Measurements from ENCODE around the gene RAET1L.
"Not testable (repeated sequence)": the region's sequence is repeated elsewhere in the genome, so short reads cannot be mapped to it uniquely, and the experiment has no call there.

The RAET1L gene

GRCh38 chr6:150029749-150030148 lies 4.4 kb upstream of the RAET1L start:
- H3K4me1 Mint-ChIP-seq = peaks cover 10% of the 10 kb centered on the region
- H3K27me3 Mint-ChIP-seq = peaks cover 21% of the 10 kb centered on the region
- H3K4me3 Mint-ChIP-seq = no peak overlapping the region
- H3K36me3 Mint-ChIP-seq = no peaks in the 10 kb centered on the region
- H3K27ac Mint-ChIP-seq = no peak overlapping the region
- H3K9me3 Mint-ChIP-seq = no peaks in the 10 kb centered on the region

- no peak overlapping the region for H3K27ac Mint-ChIP-seq
- peaks cover 10% of the 10 kb centered on the region for H3K4me1 Mint-ChIP-seq
- H3K27me3 Mint-ChIP-seq = peaks cover 20% of the 10 kb centered on the region
- H3K36me3 Mint-ChIP-seq = no peaks in the 10 kb centered on the region
- no peaks in the 10 kb centered on the region for H3K9me3 Mint-ChIP-seq
- no peak overlapping the region for H3K4me3 Mint-ChIP-seq
Observed at GRCh38 chr6:150029276-150029675, 3.9 kb upstream of the RAET1L start.

GRCh38 chr6:150028799-150029198 lies 3.5 kb upstream of the RAET1L start:
- H3K9me3 Mint-ChIP-seq = no peaks in the 10 kb centered on the region
- H3K36me3 Mint-ChIP-seq = no peaks in the 10 kb centered on the region
- H3K27me3 Mint-ChIP-seq = peaks cover 21% of the 10 kb centered on the region

GRCh38 chr6:150027806-150028565 lies 2.7 kb upstream of the RAET1L start:
- Mint-ChIP-seq H3K9me3 (no peaks in the 10 kb centered on the region), H3K4me1 (peaks cover 10% of the 10 kb centered on the region), H3K27me3 (peaks cover 21% of the 10 kb centered on the region)

More at GRCh38 chr6:150028799-150029198, 3.5 kb upstream of the RAET1L start:
- Mint-ChIP-seq H3K4me1 (peaks cover 10% of the 10 kb centered on the region), H3K4me3 (no peak overlapping the region), H3K27ac (no peak overlapping the region)

GRCh38 chr6:150026976-150027805 lies 1.9 kb upstream of the RAET1L start:
- Mint-ChIP-seq H3K27ac (no peak overlapping the region), H3K9me3 (no peaks in the 10 kb centered on the region), H3K4me3 (no peak overlapping the region), H3K27me3 (peaks cover 21% of the 10 kb centered on the region), H3K4me1 (peaks cover 10% of the 10 kb centered on the region), H3K36me3 (no peaks in the 10 kb centered on the region)

More at GRCh38 chr6:150027806-150028565, 2.7 kb upstream of the RAET1L start:
- Mint-ChIP-seq H3K36me3 (no peaks in the 10 kb centered on the region), H3K27ac (no peak overlapping the region), H3K4me3 (no peak overlapping the region)

- Mint-ChIP-seq H3K9me3 (no peaks in the 10 kb centered on the region), H3K36me3 (no peaks in the 10 kb centered on the region), H3K4me3 (no peak overlapping the region), H3K27me3 (peaks cover 27% of the 10 kb centered on the region), H3K4me1 (peaks cover 10% of the 10 kb centered on the region), H3K27ac (no peak overlapping the region)
Observed at GRCh38 chr6:150024646-150025155, 631 bp downstream of the RAET1L start.

GRCh38 chr6:150024021-150024420 lies 1.3 kb downstream of the RAET1L start:
- peaks cover 10% of the 10 kb centered on the region for H3K4me1 Mint-ChIP-seq
- not testable (repeated sequence) for H3K9me3 Mint-ChIP-seq, H3K36me3 Mint-ChIP-seq, H3K27ac Mint-ChIP-seq, H3K4me3 Mint-ChIP-seq
- H3K27me3 Mint-ChIP-seq = peaks cover 32% of the 10 kb centered on the region

- not testable (repeated sequence) for H3K27ac Mint-ChIP-seq
Observed at GRCh38 chr6:150021870-150022269, 3.5 kb downstream of the RAET1L start.

GRCh38 chr6:150018846-150019580 lies 6.3 kb downstream of the RAET1L start:
- no peak overlapping the region for H3K27ac Mint-ChIP-seq
- H3K4me1 Mint-ChIP-seq = peaks cover 10% of the 10 kb centered on the region
- H3K4me3 Mint-ChIP-seq = no peak overlapping the region
- H3K36me3 Mint-ChIP-seq = no peaks in the 10 kb centered on the region
- no peaks in the 10 kb centered on the region for H3K9me3 Mint-ChIP-seq
- peaks cover 40% of the 10 kb centered on the region for H3K27me3 Mint-ChIP-seq

More at GRCh38 chr6:150021870-150022269, 3.5 kb downstream of the RAET1L start:
- H3K4me3 Mint-ChIP-seq, H3K36me3 Mint-ChIP-seq, H3K9me3 Mint-ChIP-seq: not testable (repeated sequence)
- peaks cover 11% of the 10 kb centered on the region for H3K4me1 Mint-ChIP-seq
- H3K27me3 Mint-ChIP-seq = peaks cover 38% of the 10 kb centered on the region

- not testable (repeated sequence) for H3K36me3 Mint-ChIP-seq, H3K27ac Mint-ChIP-seq, H3K4me3 Mint-ChIP-seq, H3K9me3 Mint-ChIP-seq
- H3K4me1 Mint-ChIP-seq = peaks cover 13% of the 10 kb centered on the region
- peaks cover 54% of the 10 kb centered on the region for H3K27me3 Mint-ChIP-seq
Observed at GRCh38 chr6:150017186-150017521, 8.2 kb downstream of the RAET1L start.

GRCh38 chr6:150016324-150017185 lies 8.8 kb downstream of the RAET1L start:
- no peaks in the 10 kb centered on the region for H3K36me3 Mint-ChIP-seq
- H3K27ac Mint-ChIP-seq = no peak overlapping the region
- peaks cover 13% of the 10 kb centered on the region for H3K4me1 Mint-ChIP-seq
- H3K4me3 Mint-ChIP-seq = no peak overlapping the region
- no peaks in the 10 kb centered on the region for H3K9me3 Mint-ChIP-seq
- peaks cover 59% of the 10 kb centered on the region for H3K27me3 Mint-ChIP-seq

- not testable (repeated sequence) for H3K36me3 Mint-ChIP-seq, H3K9me3 Mint-ChIP-seq, H3K27ac Mint-ChIP-seq, H3K4me3 Mint-ChIP-seq
- peaks cover 64% of the 10 kb centered on the region for H3K27me3 Mint-ChIP-seq
- H3K4me1 Mint-ChIP-seq = peaks cover 13% of the 10 kb centered on the region
Observed at GRCh38 chr6:150015281-150016001, 9.9 kb downstream of the RAET1L start.

- not testable (repeated sequence) for H3K4me3 Mint-ChIP-seq, H3K36me3 Mint-ChIP-seq, H3K27ac Mint-ChIP-seq, H3K9me3 Mint-ChIP-seq
- Mint-ChIP-seq H3K27me3 (peaks cover 69% of the 10 kb centered on the region), H3K4me1 (peaks cover 13% of the 10 kb centered on the region)
Observed at GRCh38 chr6:150014623-150015280, 10.6 kb downstream of the RAET1L start.

Measured in activated naive CD4-positive, alpha-beta T cell treated with anti-CD3 and anti-CD28 coated beads, Interleukin-2, amount 50 U/mL, for 24 hours (primary cell).